ENCODE data around the gene GARIN5B. TPM values are rescaled to one million over a fixed set of nuclear protein-coding genes. Genes with fewer than 3 reads are reported as not detected.

GARIN5B gene
- total RNA-seq, 1 donor from 2014 or later: not detected

DNA sequence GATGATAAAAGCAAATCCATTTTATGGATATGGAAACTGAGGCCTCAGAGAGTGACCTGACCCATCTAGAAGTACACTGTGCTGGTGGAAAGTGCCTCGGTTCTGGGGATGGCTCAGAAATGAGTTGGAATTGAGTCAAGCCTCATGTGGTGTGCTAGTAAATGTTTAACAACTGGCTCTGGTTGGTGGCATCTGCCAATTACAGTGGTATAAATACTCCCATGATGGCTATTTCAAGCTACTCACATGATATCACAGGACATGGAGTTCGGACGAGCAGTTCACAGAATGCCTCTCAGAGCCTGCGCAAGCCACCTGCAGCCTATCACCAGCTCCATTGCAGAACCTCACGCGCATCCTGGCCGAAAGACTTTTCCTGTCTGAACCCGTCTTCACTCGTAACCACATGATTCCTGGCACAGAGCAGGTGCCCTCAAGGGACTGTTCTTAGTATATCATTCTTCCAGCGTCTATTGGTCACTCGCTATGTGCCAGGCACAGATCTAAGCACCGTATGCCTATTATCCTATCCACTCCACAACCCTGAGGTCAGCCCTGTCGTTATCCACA, 47.0 kb downstream of the GARIN5B start:
- Mint-ChIP-seq H3K27ac (no peak overlapping the region), H3K4me1 (no peaks in the 10 kb centered on the region), H3K36me3 (ENCODE audit: low read depth) (no peaks in the 10 kb centered on the region), H3K27me3 (peaks cover 6% of the 10 kb centered on the region), H3K4me3 (no peak overlapping the region), H3K9me3 (no peaks in the 10 kb centered on the region)
- DNase-seq (no peak), ATAC-seq (ENCODE audit: low read depth) (no peak)
- ChIA-PET CTCF (no interaction called here), POLR2A (interaction anchor here (0.7 kb wide), 1 partner anchor 37 kb away, joined by 3 read pairs; no protein-coding TSS in a partner anchor)
- intact Hi-C loops (cut with micrococcal nuclease): no loop called here
- TF ChIP-seq, protein P1, sequence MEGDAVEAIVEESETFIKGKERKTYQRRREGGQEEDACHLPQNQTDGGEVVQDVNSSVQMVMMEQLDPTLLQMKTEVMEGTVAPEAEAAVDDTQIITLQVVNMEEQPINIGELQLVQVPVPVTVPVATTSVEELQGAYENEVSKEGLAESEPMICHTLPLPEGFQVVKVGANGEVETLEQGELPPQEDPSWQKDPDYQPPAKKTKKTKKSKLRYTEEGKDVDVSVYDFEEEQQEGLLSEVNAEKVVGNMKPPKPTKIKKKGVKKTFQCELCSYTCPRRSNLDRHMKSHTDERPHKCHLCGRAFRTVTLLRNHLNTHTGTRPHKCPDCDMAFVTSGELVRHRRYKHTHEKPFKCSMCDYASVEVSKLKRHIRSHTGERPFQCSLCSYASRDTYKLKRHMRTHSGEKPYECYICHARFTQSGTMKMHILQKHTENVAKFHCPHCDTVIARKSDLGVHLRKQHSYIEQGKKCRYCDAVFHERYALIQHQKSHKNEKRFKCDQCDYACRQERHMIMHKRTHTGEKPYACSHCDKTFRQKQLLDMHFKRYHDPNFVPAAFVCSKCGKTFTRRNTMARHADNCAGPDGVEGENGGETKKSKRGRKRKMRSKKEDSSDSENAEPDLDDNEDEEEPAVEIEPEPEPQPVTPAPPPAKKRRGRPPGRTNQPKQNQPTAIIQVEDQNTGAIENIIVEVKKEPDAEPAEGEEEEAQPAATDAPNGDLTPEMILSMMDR (IDR thresholded peaks at IDR 0.05): no peak

DNA sequence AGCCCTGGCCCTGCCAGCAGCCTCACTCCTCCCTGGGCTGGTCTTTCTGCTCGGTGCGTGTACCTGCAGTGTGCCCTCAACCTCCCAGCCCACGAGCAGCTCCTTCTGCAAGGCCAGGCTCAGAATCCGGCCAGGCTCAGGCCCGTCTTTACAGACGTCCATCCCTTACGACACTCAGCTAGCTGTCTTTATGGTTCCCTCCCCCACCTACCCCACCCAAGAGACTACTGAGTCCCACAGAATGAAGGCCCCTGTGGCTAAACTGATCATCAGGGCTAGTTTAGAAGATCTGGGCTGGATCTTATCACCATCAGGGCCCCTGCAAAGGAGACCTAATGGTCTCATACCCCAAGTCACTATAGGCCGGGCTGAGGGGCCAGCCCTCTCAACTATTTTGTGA, 48.7 kb downstream of the GARIN5B start:
- H3K9me3 Mint-ChIP-seq: no peaks in the 10 kb centered on the region
- no peaks in the 10 kb centered on the region for H3K36me3 Mint-ChIP-seq (ENCODE audit: low read depth)
- H3K27ac Mint-ChIP-seq: no peak overlapping the region
- TF ChIP-seq, protein P1 (IDR thresholded peaks at IDR 0.05): no peak
- DNase-seq (no peak), ATAC-seq (ENCODE audit: low read depth) (no peak)
- no peak overlapping the region for H3K4me3 Mint-ChIP-seq
- ChIA-PET CTCF (no interaction called here), POLR2A (no interaction called here)
- no peaks in the 10 kb centered on the region for H3K27me3 Mint-ChIP-seq
- no peaks in the 10 kb centered on the region for H3K4me1 Mint-ChIP-seq
- intact Hi-C loops (cut with micrococcal nuclease): no loop called here

DNA sequence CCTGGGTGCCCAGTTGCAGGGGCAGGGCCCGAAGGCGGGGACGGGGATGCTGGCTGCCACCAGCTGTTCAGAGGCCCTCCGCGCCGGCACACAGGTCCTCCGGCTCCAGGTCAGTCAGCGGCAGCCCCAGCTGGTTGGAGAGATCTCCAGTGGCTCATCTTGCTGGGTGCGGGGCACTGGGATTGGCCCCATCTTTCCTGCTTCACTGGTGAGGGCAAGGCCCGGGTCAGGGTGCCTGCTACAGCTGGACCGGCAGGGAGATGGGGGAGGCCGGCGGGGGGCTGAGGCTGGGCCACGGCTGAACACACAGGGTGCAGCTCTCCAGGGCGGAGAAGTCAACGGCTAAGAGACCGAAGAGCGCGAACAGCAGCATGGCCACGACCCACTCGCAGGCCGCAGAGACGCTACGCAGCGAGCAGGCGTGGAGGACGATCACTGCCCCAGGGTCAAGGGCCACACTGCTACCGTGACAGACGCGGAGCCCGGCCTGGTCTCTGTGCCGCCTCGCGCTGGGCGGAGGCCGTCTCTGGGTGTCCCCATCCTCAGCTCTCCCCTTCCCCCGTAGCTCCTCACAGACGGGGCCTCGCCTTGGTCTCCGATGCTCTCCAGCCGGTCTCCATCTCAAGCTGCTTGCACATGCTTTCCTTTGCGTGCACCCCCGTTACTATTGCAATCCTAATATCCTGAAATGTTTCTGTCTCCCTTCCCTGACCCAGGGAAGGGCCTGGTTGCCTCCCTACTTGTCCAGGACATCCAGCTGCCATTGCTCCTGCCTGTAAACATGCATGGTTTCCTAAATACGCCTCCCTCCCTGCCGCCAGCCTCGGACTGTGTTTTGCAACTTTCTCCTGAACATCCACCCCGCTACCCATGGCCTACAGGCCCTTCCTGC, 50.2 kb downstream of the GARIN5B start:
- intact Hi-C loops (cut with micrococcal nuclease): no loop called here
- H3K27ac Mint-ChIP-seq: no peak overlapping the region
- no peaks in the 10 kb centered on the region for H3K4me1 Mint-ChIP-seq
- POLR2A ChIA-PET: interaction anchor here (0.6 kb wide), 1 partner anchor 95 kb away, joined by 4 read pairs; the partner anchor contains the start of gene UBE2S
- CTCF ChIA-PET: no interaction called here
- H3K9me3 Mint-ChIP-seq: no peaks in the 10 kb centered on the region
- no peaks in the 10 kb centered on the region for H3K27me3 Mint-ChIP-seq
- ATAC-seq (ENCODE audit: low read depth) (no peak), DNase-seq (no peak)
- H3K4me3 Mint-ChIP-seq: no peak overlapping the region
- H3K36me3 Mint-ChIP-seq (ENCODE audit: low read depth): no peaks in the 10 kb centered on the region
- TF ChIP-seq, protein P1 (IDR thresholded peaks at IDR 0.05): no peak

GRCh38 chr19:55311797-55312196, 51.3 kb downstream of the GARIN5B start:
- CTCF ChIA-PET: no interaction called here

DNA sequence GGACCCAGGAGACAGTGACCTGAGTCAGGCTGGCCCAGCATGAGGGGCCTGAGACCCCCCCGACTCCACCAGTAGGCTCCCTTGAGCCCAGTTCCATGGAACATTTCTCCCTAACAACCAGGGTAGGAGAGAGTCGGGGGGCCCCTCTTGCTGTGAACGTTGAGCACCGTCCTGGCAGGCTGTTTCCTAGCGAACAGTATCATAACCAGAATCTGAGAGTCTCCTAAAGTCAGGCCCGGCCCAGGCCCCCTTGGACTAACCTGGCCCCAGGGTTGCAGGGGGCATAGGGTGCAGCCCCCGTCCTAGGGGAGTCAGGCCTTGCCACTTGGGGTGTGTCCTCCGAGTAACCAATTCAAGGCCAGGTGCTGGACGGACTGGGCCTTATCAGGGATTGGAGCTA, 51.7 kb downstream of the GARIN5B start:
- Mint-ChIP-seq H3K4me1 (no peaks in the 10 kb centered on the region), H3K9me3 (no peaks in the 10 kb centered on the region), H3K27me3 (no peaks in the 10 kb centered on the region), H3K36me3 (ENCODE audit: low read depth) (no peaks in the 10 kb centered on the region), H3K27ac (no peak overlapping the region), H3K4me3 (no peak overlapping the region)
- intact Hi-C loops (cut with micrococcal nuclease): no loop called here
- DNase-seq: no peak
- TF ChIP-seq, protein P1 (IDR thresholded peaks at IDR 0.05): no peak
- ChIA-PET POLR2A (no interaction called here), CTCF (no interaction called here)
- no peak for ATAC-seq (ENCODE audit: low read depth)

More at GRCh38 chr19:55311797-55312196, 51.3 kb downstream of the GARIN5B start:
- Mint-ChIP-seq H3K27me3 (no peaks in the 10 kb centered on the region), H3K4me1 (no peaks in the 10 kb centered on the region), H3K27ac (no peak overlapping the region), H3K4me3 (no peak overlapping the region), H3K36me3 (ENCODE audit: low read depth) (no peaks in the 10 kb centered on the region), H3K9me3 (no peaks in the 10 kb centered on the region)
- no peak for ATAC-seq (ENCODE audit: low read depth)
- TF ChIP-seq, protein P1 (IDR thresholded peaks at IDR 0.05): no peak
- POLR2A ChIA-PET: interaction anchor here (0.6 kb wide), 2 partner anchors 73 to 96 kb away, joined by 4 read pairs; partner anchors contain the start of gene UBE2S
- intact Hi-C loops (cut with micrococcal nuclease): no loop called here
- DNase-seq: no peak

Measured in activated B cell treated with CpG ODN at 0.5 μM for 24 hours (primary cell).